ENCODE measurements around the gene ZNF492. TPM values are rescaled to one million over a fixed set of nuclear protein-coding genes. Genes with fewer than 3 reads are reported as not detected.
"Not testable (repeated sequence)": the region's sequence is repeated elsewhere in the genome, so short reads cannot be mapped to it uniquely, and the experiment has no call there.

Gene ZNF492
- total RNA-seq, 2 donors from 2014 or later: 0.98 to 1.4 TPM

- Mint-ChIP-seq H3K9me3 (peaks cover 10 to 14% of the 10 kb centered on the region in 2 donors), H3K36me3 (peaks cover 7 to 9% of the 10 kb centered on the region in 2 donors), H3K27ac (no peak overlapping the region)
- no peak for ATAC-seq
- no peak for DNase-seq (ENCODE audit: low spot score in 2 of 2)
Measured at GRCh38 chr19:22628401-22628800, 5.7 kb upstream of the ZNF492 start.

GRCh38 chr19:22634450-22634827, 315 bp downstream of the ZNF492 start:
- Mint-ChIP-seq H3K9me3 (no peaks in the 10 kb centered on the region), H3K27ac (peak overlapping the region in 1 of 2 donors; percentile 83), H3K36me3 (peaks cover 0 to 7% of the 10 kb centered on the region in 2 donors)
- DNase-seq (ENCODE audit: low spot score in 2 of 2): no peak
- ATAC-seq: peak; percentile 36 to 52

GRCh38 chr19:22685493-22685892, 51.4 kb downstream of the ZNF492 start:
- not testable (repeated sequence) for DNase-seq (ENCODE audit: low spot score in 2 of 2); H3K27ac Mint-ChIP-seq

GRCh38 chr19:22702661-22703060, 68.5 kb downstream of the ZNF492 start:
- Mint-ChIP-seq H3K36me3 (peaks cover 15 to 21% of the 10 kb centered on the region in 2 donors), H3K9me3 (peaks cover 17 to 23% of the 10 kb centered on the region in 2 donors)
- H3K27ac Mint-ChIP-seq; DNase-seq (ENCODE audit: low spot score in 2 of 2); ATAC-seq: not testable (repeated sequence)

More at GRCh38 chr19:22685493-22685892, 51.4 kb downstream of the ZNF492 start:
- not testable (repeated sequence) for ATAC-seq
- Mint-ChIP-seq H3K9me3 (peaks cover 15 to 21% of the 10 kb centered on the region in 2 donors), H3K36me3 (peaks cover 13 to 15% of the 10 kb centered on the region in 2 donors)

DNA sequence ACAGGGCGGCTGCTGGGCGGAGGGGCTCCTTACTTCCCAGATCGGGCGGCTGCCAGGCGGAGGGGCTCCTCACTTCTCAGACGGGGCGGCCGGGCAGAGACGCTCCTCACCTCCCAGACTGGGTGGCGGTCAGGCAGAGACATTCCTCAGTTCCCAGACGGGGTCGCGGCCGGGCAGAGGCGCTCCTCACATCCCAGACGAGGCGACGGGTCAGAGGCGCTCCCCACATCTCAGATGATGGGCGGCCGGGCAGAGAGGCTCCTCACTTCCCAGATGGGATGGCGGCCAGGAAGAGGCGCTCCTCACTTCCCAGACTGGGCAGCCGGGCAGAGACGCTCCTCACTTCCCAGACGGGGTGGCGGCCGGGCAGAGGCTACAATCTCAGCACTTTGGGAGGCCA, 69.0 kb downstream of the ZNF492 start:
- H3K36me3 Mint-ChIP-seq: peaks cover 15 to 21% of the 10 kb centered on the region in 2 donors
- peaks cover 17 to 23% of the 10 kb centered on the region in 2 donors for H3K9me3 Mint-ChIP-seq
- not testable (repeated sequence) for ATAC-seq; H3K27ac Mint-ChIP-seq; DNase-seq (ENCODE audit: low spot score in 2 of 2)

GRCh38 chr19:22708983-22709382, 74.9 kb downstream of the ZNF492 start:
- DNase-seq (ENCODE audit: low spot score in 2 of 2) (no peak), ATAC-seq (no peak)
- no peak overlapping the region for H3K27ac Mint-ChIP-seq
- peaks cover 5 to 6% of the 10 kb centered on the region in 2 donors for H3K9me3 Mint-ChIP-seq
- H3K36me3 Mint-ChIP-seq: no peaks in the 10 kb centered on the region

Other genes with a start within 250 kb of the ZNF492 start
- not detected for gene ZNF98, start 212.0 kb upstream of the ZNF492 start, total RNA-seq
- gene ZNF99, start 149.8 kb downstream of the ZNF492 start, total RNA-seq: not detected
- gene ZNF723, start 198.0 kb downstream of the ZNF492 start, total RNA-seq: not detected

Data from activated naive CD4-positive, alpha-beta T cell treated with anti-CD3 and anti-CD28 coated beads, Interleukin-2, amount 50 U/mL, for 72 hours (primary cell).